Measurements from ENCODE around the gene CAP2.
"Not testable (repeated sequence)": the region's sequence is repeated elsewhere in the genome, so short reads cannot be mapped to it uniquely, and the experiment has no call there.

Gene CAP2

GRCh38 chr6:17439243-17439993 is 46.0 kb downstream of the CAP2 start:
- no peak for DNase-seq (ENCODE audit: low read depth)

GRCh38 chr6:17440811-17441210 is 47.4 kb downstream of the CAP2 start:
- DNase-seq (ENCODE audit: low read depth): not testable (repeated sequence)

GRCh38 chr6:17442196-17442595 is 48.8 kb downstream of the CAP2 start:
- DNase-seq (ENCODE audit: low read depth): no peak

GRCh38 chr6:17446713-17447112 is 53.3 kb downstream of the CAP2 start:
- no peak for DNase-seq (ENCODE audit: low read depth)

- DNase-seq (ENCODE audit: low read depth): no peak
Measured at GRCh38 chr6:17448165-17448564, 54.8 kb downstream of the CAP2 start.

GRCh38 chr6:17450397-17450796 is 57.0 kb downstream of the CAP2 start:
- no peak for DNase-seq (ENCODE audit: low read depth)

- DNase-seq (ENCODE audit: low read depth): no peak
Measured at GRCh38 chr6:17450832-17451231, 57.4 kb downstream of the CAP2 start.

- DNase-seq (ENCODE audit: low read depth): no peak
Measured at GRCh38 chr6:17452096-17452495, 58.7 kb downstream of the CAP2 start.

GRCh38 chr6:17454316-17455005 is 61.1 kb downstream of the CAP2 start:
- no peak for DNase-seq (ENCODE audit: low read depth)

GRCh38 chr6:17455919-17456318 is 62.5 kb downstream of the CAP2 start:
- no peak for DNase-seq (ENCODE audit: low read depth)

GRCh38 chr6:17456711-17457110 is 63.3 kb downstream of the CAP2 start:
- DNase-seq (ENCODE audit: low read depth): no peak

GRCh38 chr6:17457405-17457804 is 64.0 kb downstream of the CAP2 start:
- no peak for DNase-seq (ENCODE audit: low read depth)

- DNase-seq (ENCODE audit: low read depth): no peak
Measured at GRCh38 chr6:17457956-17458355, 64.6 kb downstream of the CAP2 start.

- no peak for DNase-seq (ENCODE audit: low read depth)
Measured at GRCh38 chr6:17458966-17459365, 65.6 kb downstream of the CAP2 start.

GRCh38 chr6:17460862-17461261 is 67.5 kb downstream of the CAP2 start:
- no peak for DNase-seq (ENCODE audit: low read depth)

- no peak for DNase-seq (ENCODE audit: low read depth)
Measured at GRCh38 chr6:17466147-17466546, 72.8 kb downstream of the CAP2 start.

- DNase-seq (ENCODE audit: low read depth): no peak
Measured at GRCh38 chr6:17466707-17467106, 73.3 kb downstream of the CAP2 start.

GRCh38 chr6:17469006-17469832 is 75.8 kb downstream of the CAP2 start:
- DNase-seq (ENCODE audit: low read depth): no peak

- no peak for DNase-seq (ENCODE audit: low read depth)
Measured at GRCh38 chr6:17470202-17470937, 77.0 kb downstream of the CAP2 start.

- DNase-seq (ENCODE audit: low read depth): peak; percentile 6
Measured at GRCh38 chr6:17470938-17471327, 77.5 kb downstream of the CAP2 start.

GRCh38 chr6:17472653-17473183 is 79.3 kb downstream of the CAP2 start:
- no peak for DNase-seq (ENCODE audit: low read depth)

GRCh38 chr6:17473554-17473953 is 80.2 kb downstream of the CAP2 start:
- no peak for DNase-seq (ENCODE audit: low read depth)
